Neuronal stem cell (in vitro differentiated cells): ENCODE data around the gene ZBED5.
A peak's percentile ranks its signal among the peaks of the same experiment; 100 is the strongest.

Source experiments
- DNase-seq: peaks from one replicate; pipeline ENCODE4 v3.0.0-alpha.2; 2013; ENCODE audit warnings: low spot score
- H2AFZ ChIP-seq: one replicate; pipeline ENCODE4 v1.6.1; 2013; ENCODE audit warnings: mild to moderate bottlenecking, low read length, inconsistent platforms
- H2AK5ac ChIP-seq: 2 replicates; pipeline ENCODE4 v1.6.1; 2013; ENCODE audit warnings: low read depth, mild to moderate bottlenecking, inconsistent platforms, low read length, moderate library complexity, mixed read lengths
- H2BK120ac ChIP-seq: 2 replicates; pipeline ENCODE4 v1.6.1; 2013; ENCODE audit warnings: low read depth, mild to moderate bottlenecking, inconsistent platforms, low read length, moderate library complexity, mixed read lengths
- H2BK12ac ChIP-seq: one replicate; pipeline ENCODE4 v1.6.1; 2013; ENCODE audit warnings: low read length, inconsistent platforms
- H2BK15ac ChIP-seq: 2 replicates; pipeline ENCODE4 v1.6.1; 2013; ENCODE audit warnings: mild to moderate bottlenecking, low read length, inconsistent platforms, mixed read lengths
- H2BK5ac ChIP-seq: one replicate; pipeline ENCODE4 v1.6.1; 2013; ENCODE audit warnings: inconsistent platforms, mild to moderate bottlenecking, low read length, moderate library complexity
- H3K14ac ChIP-seq: one replicate; pipeline ENCODE4 v1.6.1; 2013; ENCODE audit warnings: low read length, inconsistent platforms
- H3K18ac ChIP-seq: 2 replicates; pipeline ENCODE4 v1.6.1; 2013; ENCODE audit warnings: low read length, inconsistent platforms
- H3K23ac ChIP-seq: 2 replicates; pipeline ENCODE4 v1.6.1; 2013; ENCODE audit warnings: low read depth, mild to moderate bottlenecking, mixed read lengths, low read length, inconsistent platforms; ENCODE audit not compliant: poor library complexity
- H3K27ac ChIP-seq: replicated peaks from 3 replicates; pipeline ENCODE4 v1.5.1; 2013; ENCODE audit warnings: low read length, inconsistent platforms
- H3K27me3 ChIP-seq, 3 experiments: 2 replicates each; pipeline ENCODE4 v1.6.1; 2013; ENCODE audit warnings: low read length in 3 of 3, mild to moderate bottlenecking in 2 of 3, inconsistent platforms in 1 of 3, low read depth in 1 of 3, mixed read lengths in 1 of 3, moderate library complexity in 1 of 3; ENCODE audit not compliant: control insufficient read depth in 3 of 3, insufficient read depth in 3 of 3
- H3K36me3 ChIP-seq, 2 donors: replicated peaks in 1 of 2; 2 replicates each; pipeline ENCODE4 v1.6.1; 2013; ENCODE audit warnings: low read length in 2 of 2; ENCODE audit not compliant: control insufficient read depth in 2 of 2, insufficient read depth in 2 of 2
- H3K4ac ChIP-seq: 2 replicates; pipeline ENCODE4 v1.6.1; 2013; ENCODE audit warnings: inconsistent platforms, mild to moderate bottlenecking, low read length, moderate library complexity
- H3K4me1 ChIP-seq, 2 donors: 1 replicate in 1 of 2; 2 replicates in 1 of 2; pipeline ENCODE4 v1.6.1; 2013; ENCODE audit warnings: low read length in 2 of 2, low read depth in 1 of 2; ENCODE audit not compliant: control insufficient read depth in 2 of 2, insufficient read depth in 1 of 2
- H3K4me2 ChIP-seq: one replicate; pipeline ENCODE4 v1.6.1; 2013; ENCODE audit warnings: mild to moderate bottlenecking, low read length, inconsistent platforms; ENCODE audit not compliant: insufficient read depth, poor library complexity, severe bottlenecking
- H3K4me3 ChIP-seq, 2 donors: 2 replicates each; pipeline ENCODE4 v1.5.1; 2013; ENCODE audit warnings: low read length in 2 of 2, mild to moderate bottlenecking in 2 of 2, inconsistent platforms in 1 of 2, moderate library complexity in 1 of 2
- H3K79me1 ChIP-seq: one replicate; pipeline ENCODE4 v1.6.1; 2013; ENCODE audit warnings: low read depth, mild to moderate bottlenecking, inconsistent platforms, low read length, moderate library complexity
- H3K9ac ChIP-seq: one replicate; pipeline ENCODE4 v1.6.1; 2013; ENCODE audit warnings: mild to moderate bottlenecking, low read depth, low read length, inconsistent platforms; ENCODE audit not compliant: poor library complexity
- H3K9me3 ChIP-seq, 2 donors: replicated peaks in 1 of 2; 2 replicates each; pipeline versions ENCODE3 to v1.6.1; 2013; ENCODE audit warnings: low read length in 2 of 2, mild to moderate bottlenecking in 2 of 2, inconsistent platforms in 1 of 2, low read depth in 1 of 2, mixed read lengths in 1 of 2, moderate library complexity in 1 of 2; ENCODE audit not compliant: control insufficient read depth in 2 of 2, insufficient read depth in 1 of 2
- H4K8ac ChIP-seq: one replicate; pipeline ENCODE4 v1.6.1; 2013; ENCODE audit warnings: low read depth, mild to moderate bottlenecking, inconsistent platforms, low read length, moderate library complexity
- H4K91ac ChIP-seq: one replicate; pipeline ENCODE4 v1.6.1; 2013; ENCODE audit warnings: low read length, low read depth, mild to moderate bottlenecking, inconsistent platforms; ENCODE audit not compliant: poor library complexity
- WGBS, 2 donors: extraction: QIAGEN DNeasy Blood & Tissue Kit; methylation state at CpG; one replicate each; pipeline ENCODE4 v1.1.7; 2013; ENCODE audit warnings: missing lambda C conversion rate in 2 of 2, mixed read lengths in 1 of 2; ENCODE audit not compliant: insufficient read length in 2 of 2, insufficient replicate concordance in 1 of 2; ENCODE audit errors: extremely low coverage in 2 of 2; 5-methylcytosine and 5-hydroxymethylcytosine counted together

The ZBED5 gene

DNA sequence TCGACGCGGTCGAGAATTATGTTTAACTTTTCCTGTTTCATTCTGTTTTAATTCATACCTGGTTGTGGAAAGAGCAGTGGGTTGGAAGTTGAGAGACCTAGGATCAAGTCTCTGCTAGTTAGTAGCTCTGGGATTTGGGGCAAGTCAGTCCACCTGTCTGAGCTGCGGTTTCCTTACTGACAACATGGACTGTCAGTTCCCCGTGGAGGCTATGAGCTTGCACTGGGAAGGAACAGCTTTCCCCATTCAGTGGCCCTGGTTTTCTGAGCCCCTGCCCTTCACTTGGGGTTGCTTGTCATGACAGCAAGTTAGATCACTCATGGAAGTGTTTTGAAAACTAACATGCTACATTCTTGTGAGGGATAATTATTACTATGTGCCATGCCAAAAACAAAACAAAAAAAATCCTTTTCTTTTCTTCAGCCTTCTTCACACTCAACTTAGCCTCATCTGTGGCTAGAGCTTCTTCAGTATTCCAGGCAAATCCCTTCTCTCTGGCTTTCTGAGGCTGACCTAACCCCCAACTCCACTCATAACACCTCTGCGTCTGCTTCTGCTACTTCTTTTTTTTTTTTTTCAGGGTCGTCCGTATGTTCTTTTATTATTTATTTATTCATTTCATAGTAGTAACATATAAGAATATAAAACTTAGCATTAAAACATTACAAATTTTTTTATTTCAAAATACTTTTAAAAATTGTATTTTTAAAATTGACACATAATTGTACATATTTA, 43.0 kb upstream of the ZBED5 start:
- Histone ChIP-seq H3K4ac (no peak overlapping the region), H4K8ac (no peak overlapping the region), H2BK5ac (no peak overlapping the region), H4K91ac (no peak overlapping the region), H2BK120ac (no peak overlapping the region), H3K27me3 (no peaks in the 10 kb centered on the region), H3K36me3 (no peaks in the 10 kb centered on the region), H3K9ac (no peak overlapping the region), H3K18ac (no peak overlapping the region), H2AK5ac (no peak overlapping the region), H3K79me1 (no peaks in the 10 kb centered on the region), H3K27ac (no peak overlapping the region), H3K4me3 (no peak overlapping the region), H3K4me2 (no peak overlapping the region), H3K23ac (no peak overlapping the region), H2BK15ac (no peak overlapping the region), H3K4me1 (peaks cover 4 to 10% of the 10 kb centered on the region in 2 donors), H3K14ac (no peak overlapping the region), H2AFZ (peak overlapping the region; percentile 81), H3K9me3 (peaks cover 0 to 2% of the 10 kb centered on the region in 2 donors), H2BK12ac (no peak overlapping the region)
- no peak for DNase-seq
- WGBS, 2 donors, result no CpG with 5 or more reads among the region's 9 CpGs

DNA sequence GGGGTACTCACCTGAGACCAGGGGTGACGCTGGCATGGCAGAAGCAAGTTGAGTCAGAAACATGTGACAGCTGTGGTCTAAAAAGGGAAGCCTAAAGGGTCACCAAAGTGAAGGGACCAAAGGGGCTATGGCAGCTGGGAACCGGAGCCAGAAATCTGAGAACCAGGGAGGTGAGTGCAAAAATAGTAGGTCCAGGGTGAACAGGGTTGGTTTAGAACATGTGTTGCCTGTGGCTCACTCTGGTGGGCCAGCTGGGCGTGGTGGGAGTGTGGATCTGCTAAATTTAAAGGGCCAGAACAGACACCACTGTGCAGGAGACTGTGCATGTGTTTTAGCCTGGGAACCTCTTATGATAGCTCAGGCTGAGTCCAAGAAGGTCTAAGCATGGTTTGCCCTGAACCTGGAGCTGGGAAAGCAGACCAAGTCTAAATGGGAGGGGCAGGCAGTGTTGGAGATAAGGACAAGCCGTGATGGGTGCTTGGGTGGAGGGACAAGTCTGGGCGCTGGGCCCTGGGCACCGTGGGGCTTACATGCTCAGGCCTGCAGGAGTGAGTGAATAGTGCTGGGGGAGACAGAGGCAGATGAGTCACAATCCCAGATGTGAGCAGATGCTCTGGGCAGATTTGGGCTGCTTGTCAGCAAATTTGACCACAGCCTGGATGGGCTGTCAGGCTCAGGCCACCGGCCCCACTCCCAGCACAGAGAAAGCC, 41.4 kb upstream of the ZBED5 start:
- Histone ChIP-seq H3K18ac (peak overlapping the region; percentile 50), H3K14ac (no peak overlapping the region), H3K23ac (peak overlapping the region; percentile 36), H3K4me1 (peaks cover 4 to 10% of the 10 kb centered on the region in 2 donors), H2BK15ac (peak overlapping the region; percentile 60), H3K4me2 (no peak overlapping the region), H3K27me3 (no peaks in the 10 kb centered on the region), H3K4me3 (no peak overlapping the region), H3K9me3 (peaks cover 0 to 2% of the 10 kb centered on the region in 2 donors), H4K91ac (no peak overlapping the region), H4K8ac (no peak overlapping the region), H2BK5ac (no peak overlapping the region), H3K36me3 (no peaks in the 10 kb centered on the region), H2AFZ (peak overlapping the region; percentile 81), H2BK12ac (no peak overlapping the region), H2BK120ac (no peak overlapping the region), H3K9ac (no peak overlapping the region), H3K79me1 (no peaks in the 10 kb centered on the region), H2AK5ac (peak overlapping the region; percentile 17), H3K4ac (no peak overlapping the region), H3K27ac (no peak overlapping the region)
- DNase-seq, result no peak
- no CpG with 5 or more reads among the region's 7 CpGs for WGBS, 2 donors

DNA sequence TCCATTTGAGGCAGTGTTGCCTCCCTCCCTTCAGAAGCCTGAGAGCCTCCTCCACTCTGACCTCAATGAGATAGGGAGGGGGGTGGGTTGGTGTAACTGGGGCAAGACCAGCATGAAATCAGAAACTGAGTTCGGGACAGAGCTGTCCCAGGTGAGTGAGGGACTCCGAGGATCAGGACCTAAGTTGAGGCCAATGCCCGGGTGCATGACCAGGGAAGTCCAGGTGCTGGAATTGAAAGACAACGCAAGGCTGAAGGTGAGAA, 40.8 kb upstream of the ZBED5 start:
- Histone ChIP-seq H3K14ac (no peak overlapping the region), H3K27me3 (no peaks in the 10 kb centered on the region), H3K79me1 (no peaks in the 10 kb centered on the region), H3K4me2 (no peak overlapping the region), H2AK5ac (peak overlapping the region; percentile 17), H3K4ac (no peak overlapping the region), H3K18ac (no peak overlapping the region), H3K9ac (no peak overlapping the region), H4K8ac (no peak overlapping the region), H2BK15ac (no peak overlapping the region), H3K36me3 (no peaks in the 10 kb centered on the region), H3K9me3 (peaks cover 0 to 2% of the 10 kb centered on the region in 2 donors), H3K23ac (no peak overlapping the region), H2BK5ac (no peak overlapping the region), H2AFZ (no peak overlapping the region), H4K91ac (no peak overlapping the region), H2BK120ac (no peak overlapping the region), H3K4me1 (peaks cover 4 to 10% of the 10 kb centered on the region in 2 donors), H2BK12ac (no peak overlapping the region), H3K4me3 (no peak overlapping the region), H3K27ac (no peak overlapping the region)
- no CpG with 5 or more reads among the region's 4 CpGs for WGBS, 2 donors
- no peak for DNase-seq

DNA sequence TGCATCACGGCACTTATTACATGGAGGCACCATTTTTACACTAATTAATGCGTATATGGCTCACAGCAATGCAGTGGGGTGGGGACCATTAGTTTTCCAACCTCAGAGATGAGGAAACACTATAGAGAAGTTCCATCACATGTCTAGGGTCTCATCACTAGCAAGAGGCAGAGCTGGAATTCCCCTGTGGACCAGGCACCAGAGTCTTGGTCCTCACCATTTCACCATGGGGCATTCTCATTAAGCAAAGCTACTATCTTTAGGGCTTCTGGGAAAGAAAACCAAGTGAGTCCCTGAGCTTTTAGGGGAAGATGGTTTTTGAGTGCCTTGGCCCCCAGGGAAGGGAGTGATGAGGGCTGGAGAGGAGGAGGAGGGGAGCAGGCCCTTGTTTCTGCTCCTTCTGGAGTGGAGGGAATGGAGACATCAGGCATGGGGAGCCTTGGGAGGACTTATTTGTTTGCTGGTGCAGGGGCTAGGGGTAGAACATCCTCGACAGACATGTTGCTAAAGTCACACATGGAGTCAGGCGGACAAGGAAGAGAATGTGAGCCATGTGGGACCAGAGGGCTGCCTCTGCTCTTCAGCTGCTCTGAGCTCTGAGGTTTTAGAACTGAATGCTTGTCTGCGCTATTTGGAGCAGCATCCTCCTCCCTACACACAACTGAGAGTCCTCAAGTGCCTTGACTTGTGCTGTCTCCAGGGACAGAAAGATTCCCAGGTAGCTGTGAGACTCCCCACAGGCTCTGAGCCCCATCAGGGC, 40.3 kb upstream of the ZBED5 start:
- no peak overlapping the region for H3K4me2 ChIP-seq
- whole genome bisulfite sequencing, 2 donors, result no CpG with 5 or more reads among the region's 5 CpGs
- no peak overlapping the region for H2BK12ac ChIP-seq
- no peak overlapping the region for H3K4me3 ChIP-seq
- H2BK5ac ChIP-seq, result no peak overlapping the region
- no peak overlapping the region for H4K91ac ChIP-seq
- no peak overlapping the region for H2AK5ac ChIP-seq
- no peak overlapping the region for H3K23ac ChIP-seq
- H3K27me3 ChIP-seq, result no peaks in the 10 kb centered on the region
- H3K9me3 ChIP-seq, result no peaks in the 10 kb centered on the region
- H3K4me1 ChIP-seq, result peaks cover 4 to 10% of the 10 kb centered on the region in 2 donors
- no peak overlapping the region for H3K9ac ChIP-seq
- no peak overlapping the region for H2BK15ac ChIP-seq
- no peaks in the 10 kb centered on the region for H3K36me3 ChIP-seq
- no peak overlapping the region for H2AFZ ChIP-seq
- H3K18ac ChIP-seq, result no peak overlapping the region
- no peak overlapping the region for H3K14ac ChIP-seq
- H2BK120ac ChIP-seq, result no peak overlapping the region
- H3K27ac ChIP-seq, result no peak overlapping the region
- H3K4ac ChIP-seq, result no peak overlapping the region
- H4K8ac ChIP-seq, result no peak overlapping the region
- no peak for DNase-seq
- no peaks in the 10 kb centered on the region for H3K79me1 ChIP-seq
